NCI-H187 treated with DMSO at 0.1 percent for 48 hours (cell line): Measurements from ENCODE around the gene TAF4.
"Not testable (repeated sequence)": the region's sequence is repeated elsewhere in the genome, so short reads cannot be mapped to it uniquely, and the experiment has no call there.

Experiments
- DNase-seq: peaks from one replicate; lab custom pipeline; 2025; lab: John Stamatoyannopoulos, UW

The TAF4 gene

DNA sequence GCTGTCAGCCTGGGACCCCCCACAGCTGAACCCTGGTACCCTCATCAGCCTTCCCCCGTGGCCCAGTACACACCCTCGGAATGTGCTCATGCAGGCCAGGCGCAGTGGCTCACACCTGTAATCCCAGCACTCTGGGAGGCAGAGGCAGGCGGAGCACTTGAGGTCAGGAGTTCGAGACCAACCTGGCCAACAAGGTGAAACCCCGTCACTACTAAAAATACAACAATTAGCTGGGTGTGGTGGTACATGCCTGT lies 9.9 kb downstream of the TAF4 start:
- DNase-seq: not testable (repeated sequence)

DNA sequence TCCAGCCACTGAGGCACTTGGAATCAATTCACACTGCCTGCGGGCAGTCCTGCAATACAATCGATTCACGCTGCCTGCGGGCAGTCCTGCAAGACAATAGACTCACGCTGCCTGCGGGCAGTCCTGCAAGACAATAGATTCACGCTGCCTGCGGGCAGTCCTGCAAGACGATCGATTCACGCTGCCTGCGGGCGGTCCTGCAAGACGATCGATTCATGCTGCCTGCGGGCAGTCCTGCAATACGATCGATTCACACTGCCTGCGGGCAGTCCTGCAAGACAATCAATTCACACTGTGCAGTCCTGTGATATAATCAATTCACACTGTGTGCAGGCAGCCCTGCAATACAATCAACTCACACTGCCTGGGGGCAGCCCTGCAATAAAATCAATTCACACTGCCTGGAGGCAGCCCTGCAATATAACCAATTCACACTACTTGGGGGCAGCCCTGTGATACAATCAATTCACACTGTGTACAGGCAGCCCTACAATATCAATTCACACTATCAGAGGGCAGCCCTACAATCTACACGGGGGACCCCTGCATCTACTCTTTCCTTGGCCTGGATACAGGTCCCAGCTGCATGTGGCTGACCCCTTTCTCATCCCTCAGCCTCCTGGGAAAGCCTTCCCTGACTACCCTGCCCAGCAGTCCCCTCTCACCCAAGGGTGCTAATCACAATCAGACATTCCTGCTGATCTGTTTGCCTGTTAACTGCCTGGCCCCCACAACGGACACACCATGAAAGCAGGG lies 10.4 kb downstream of the TAF4 start:
- DNase-seq: no peak

DNA sequence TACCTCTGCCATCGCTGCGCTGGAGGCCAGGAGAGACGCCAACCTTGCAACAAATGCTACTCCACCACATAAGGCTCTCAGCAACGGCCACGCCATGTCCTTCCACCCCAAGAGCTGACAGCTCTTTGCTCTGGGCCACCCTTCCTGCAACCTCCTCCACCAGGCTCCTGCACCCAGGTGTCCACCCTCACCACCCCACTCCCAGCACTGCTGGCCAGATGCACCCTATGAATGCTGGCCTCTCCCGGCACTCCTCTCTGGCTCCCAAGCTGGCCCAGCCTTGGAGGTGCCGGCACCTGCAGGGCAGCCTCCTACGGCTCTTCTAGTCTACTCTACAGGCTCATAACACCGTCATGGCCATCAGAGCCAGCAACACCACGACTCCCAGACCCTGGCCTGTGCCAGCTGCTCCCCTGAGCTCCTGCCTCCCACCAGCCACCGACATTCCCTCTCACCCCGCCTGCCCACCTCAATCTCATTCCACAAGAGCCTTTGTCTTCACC lies 11.2 kb downstream of the TAF4 start:
- no peak for DNase-seq

DNA sequence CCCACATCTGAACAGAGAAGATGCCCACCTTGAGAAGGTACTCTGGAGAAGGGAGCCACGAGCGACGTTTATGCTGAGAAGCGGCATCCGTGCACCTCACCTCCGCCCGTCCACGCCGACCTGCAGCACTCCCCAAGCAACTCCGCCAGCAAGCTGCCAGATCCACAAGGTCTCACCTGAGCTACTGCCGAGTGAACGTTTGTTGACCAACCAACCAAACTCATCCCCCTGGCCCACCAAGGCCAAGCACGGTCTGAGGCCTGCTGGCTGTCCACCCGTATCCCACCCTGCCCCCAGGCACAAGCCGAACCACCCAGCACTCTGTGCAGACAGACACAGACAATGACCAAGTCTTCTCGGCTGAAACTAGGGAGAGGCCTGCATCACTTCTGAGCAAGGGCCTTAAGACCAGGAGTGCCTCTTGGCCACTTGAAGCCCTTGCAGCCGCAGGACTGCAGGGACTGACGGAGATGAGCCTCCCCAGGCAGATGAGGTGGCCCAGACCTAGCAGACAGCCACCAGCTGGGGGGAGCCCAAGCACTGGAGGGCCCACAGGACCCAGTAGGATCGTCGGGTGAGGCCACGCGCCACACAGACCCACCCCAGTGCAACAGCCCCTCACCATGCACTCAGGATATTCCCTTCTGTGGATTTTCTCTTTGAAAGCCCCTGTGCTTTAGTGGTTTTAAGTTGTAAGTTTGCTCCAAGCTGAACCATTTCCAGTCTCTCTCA lies 12.1 kb downstream of the TAF4 start:
- no peak for DNase-seq

DNA sequence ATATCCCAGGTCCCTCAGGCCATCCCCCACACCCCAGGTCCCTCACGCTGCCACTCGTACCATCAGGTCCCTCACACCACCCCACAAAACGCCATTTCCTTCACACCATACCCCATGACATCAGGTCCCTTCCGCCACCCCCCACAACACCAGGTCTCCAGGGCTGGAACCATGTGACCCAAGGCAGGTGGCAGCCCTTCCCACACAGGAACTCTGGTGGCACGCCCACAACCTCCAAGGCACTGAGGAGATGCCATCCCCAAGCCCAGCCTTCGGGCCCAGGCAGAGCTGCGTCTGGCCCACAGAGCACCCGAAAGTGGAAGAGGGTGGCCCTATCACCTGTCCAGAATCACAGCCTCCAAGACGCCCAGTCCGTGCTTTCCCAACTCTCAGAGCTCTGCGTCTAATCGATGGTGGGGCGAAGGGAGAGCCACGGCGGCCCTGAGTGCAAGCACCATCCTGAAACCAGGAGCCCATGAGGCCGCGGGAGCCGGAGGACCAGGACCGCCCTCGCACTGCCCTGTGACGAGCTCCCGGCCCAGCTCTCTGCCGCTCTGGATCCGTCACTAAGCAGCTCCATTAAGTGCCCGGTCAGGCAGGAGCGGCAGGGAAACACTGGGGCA lies 12.7 kb downstream of the TAF4 start:
- DNase-seq: no peak

DNA sequence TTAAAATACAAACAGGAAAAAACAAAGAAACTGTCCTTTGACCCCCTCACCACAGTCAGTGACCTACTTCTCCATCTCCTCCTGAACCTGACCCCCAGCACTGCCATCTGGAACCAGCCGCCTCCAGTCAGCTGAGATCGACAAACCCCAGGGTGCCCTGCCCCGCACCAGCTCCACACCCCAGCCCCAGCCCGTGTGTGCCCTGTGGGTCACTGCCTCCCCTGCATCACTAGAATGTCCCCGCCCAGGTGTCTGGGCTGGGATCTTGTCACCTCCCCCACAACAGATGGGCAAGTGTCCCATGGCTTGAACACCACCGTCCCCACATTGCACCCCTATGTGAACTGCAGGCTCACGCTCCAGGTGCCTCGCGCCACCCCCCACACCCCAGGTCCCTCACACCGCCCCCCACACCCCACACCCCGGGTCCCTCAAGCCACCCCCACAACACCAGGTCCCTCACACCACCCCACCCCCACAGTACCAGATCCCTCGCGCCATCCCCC lies 13.3 kb downstream of the TAF4 start:
- DNase-seq: no peak

DNA sequence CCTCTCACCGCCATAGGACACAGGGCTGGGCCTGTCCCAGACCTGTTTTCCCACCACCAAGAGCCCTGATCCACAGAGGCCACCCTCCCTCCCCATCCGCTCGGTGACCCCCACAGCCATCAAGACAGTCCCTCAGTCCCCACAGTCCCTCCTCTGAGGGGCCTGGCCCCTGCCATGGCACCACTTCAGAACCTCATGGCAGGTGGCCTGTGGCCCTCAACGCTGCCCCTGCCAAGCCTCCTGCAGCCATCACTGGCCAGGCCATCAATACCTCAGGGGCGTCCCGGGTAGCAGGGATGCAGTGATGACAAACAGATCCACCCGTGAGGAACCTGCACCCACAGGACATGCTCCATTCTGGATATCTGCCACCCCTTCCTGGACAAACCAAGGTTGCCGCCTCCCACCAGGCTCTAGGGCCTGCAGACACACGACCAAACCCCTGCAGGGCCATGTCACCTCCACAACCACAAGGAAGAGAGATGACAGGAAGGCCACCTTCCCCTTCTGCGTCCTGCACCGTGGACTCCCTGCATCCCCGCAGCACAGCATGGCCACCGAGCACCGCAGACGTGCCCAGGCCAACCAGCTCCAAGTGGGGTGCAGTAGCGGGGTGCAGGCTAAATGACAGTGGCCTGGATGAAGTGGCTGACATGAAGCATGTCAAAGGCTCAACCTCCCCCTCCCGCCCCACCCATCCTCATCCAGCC lies 14.0 kb downstream of the TAF4 start:
- no peak for DNase-seq

DNA sequence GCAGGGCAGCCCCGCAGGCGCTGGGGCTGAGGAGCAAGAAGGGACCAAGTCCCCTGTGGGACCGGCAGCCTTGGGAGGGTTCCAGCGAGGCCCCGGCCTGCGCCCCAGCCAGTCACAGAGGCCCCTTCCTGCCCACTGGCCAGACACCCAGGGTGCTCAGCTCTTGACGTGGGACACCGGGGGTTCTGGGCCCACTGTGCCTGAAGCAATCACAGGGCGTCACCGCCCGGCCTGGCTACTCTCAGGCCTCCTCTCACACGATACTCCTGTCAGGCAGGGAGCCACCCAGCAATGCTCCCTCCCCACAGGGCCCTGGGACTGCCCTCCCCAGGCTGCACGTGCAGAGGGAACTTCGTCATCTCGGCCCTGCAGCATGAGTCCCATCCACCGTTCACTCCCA lies 14.5 kb downstream of the TAF4 start:
- no peak for DNase-seq

DNA sequence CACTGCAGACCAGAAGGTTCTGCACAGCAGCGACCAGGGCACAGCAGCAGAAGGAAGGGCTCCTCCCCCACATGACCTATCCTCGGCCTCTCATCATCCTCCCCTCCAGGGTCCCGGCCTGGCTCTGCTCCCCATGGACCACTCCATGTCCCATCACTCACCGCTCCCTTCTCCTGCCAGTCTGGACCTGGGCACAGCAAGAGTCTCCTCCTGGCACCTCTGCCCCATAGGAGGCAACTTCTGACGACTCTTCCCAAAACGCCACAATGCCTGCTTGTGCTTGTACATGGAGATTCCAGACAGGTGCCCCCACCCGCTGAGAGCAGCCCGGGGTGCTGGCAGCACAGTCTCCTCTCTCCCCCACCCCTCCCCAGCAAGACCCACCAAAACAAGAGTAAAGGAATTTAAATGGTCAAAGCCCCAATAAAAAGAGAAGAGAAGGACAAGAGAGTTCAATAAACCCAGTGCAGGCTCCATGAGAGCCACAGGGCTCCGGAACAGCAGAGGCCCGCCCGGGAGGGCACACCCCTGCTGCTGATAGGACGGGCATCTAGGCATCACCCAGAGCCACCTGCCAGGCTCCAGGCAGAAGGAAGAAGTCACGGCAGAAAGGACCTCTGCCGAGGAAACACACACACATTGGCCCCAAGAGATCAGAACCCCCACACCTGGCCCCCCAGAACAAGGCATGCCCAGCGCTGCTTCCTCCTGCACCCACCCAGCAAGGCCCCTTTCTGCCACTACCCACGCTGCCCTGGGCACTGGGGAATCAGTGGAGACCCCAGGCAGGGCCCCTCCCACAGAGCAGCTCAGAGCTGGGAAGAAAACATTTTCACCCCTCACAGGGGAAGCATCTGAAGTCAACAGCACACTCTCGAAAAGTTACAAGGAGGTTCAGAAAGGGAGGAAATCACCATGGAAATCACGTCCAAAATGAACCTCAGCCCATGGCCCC lies 15.2 kb downstream of the TAF4 start:
- no peak for DNase-seq

DNA sequence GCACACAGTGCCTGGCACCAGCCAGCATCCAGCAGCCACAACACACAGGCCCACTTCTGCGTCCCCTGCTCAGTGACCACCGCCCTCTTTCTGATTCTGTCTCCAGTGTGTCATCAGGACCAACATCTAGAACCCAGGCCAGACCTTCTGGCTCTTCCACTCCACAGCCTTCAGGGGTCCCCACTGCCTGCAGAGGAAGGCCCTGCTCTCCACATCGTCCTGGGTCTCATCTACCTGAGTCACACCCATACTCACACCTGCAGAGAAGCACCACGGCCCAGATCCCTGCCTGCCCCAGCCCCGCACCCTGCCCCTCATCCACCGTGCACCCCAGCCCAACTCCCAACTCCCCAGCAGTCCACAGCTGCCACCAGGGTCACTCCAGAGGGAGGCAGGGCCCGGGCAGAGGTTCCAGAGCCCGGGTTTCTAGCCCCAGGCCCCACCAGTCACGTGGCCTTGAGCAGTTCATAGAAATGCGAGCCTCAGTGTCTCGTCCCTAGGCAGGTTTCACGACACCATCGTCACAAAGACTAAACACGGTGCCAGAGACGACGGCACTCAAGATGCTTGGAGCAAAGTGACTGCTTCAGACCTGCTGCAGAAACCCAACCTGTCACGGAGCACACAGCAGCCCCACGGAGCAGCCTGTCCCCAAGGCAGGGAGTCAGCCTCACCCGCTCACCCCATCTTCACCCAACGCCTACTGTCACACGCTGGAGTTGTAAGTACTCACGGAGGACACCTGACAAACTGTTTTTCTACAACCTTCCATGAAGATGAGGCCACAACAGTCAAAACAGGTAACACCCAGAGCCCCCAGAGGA lies 16.1 kb downstream of the TAF4 start:
- no peak for DNase-seq

DNA sequence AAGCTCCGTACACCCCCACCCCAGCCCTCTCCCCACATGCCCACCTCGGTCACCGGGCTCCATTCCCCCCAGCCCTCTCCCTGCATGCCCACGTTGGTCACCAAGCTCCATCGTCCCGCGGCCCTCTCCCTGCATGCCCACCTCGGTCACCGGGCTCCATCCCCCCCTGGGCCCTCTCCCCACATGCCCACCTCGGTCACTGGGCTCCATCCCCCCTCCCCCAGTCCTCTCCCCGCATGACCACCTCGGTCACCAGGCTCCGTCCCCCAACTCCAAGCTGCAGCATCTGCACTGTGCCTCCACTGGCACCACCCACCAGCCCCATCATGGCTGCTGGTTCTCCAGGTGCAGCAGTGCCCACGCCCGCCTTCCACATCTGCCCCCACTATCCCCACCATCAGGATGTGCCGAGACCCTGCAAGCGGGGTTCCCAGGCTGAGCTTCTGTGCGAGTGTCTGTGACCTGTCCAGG lies 16.8 kb downstream of the TAF4 start:
- no peak for DNase-seq

DNA sequence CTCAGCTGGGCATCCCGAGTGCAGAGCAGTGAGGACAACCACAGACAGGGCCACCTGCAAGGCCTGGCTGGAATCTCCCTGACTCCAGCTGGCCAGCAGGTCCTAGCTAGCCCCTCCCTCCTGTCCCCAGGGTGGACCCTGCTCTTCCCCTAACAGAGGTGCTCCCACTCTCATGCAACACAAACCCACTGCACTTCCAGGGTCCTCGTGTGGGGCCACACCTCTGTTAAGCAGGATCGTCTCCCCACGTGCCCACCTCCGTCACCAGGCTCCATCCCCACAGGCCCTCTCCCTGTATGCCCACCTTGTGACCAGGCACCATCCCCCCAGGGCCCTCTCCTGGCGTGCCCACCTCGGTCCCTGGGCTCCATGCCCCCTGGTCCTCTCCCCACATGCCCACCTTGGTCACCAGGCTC lies 17.3 kb downstream of the TAF4 start:
- no peak for DNase-seq

DNA sequence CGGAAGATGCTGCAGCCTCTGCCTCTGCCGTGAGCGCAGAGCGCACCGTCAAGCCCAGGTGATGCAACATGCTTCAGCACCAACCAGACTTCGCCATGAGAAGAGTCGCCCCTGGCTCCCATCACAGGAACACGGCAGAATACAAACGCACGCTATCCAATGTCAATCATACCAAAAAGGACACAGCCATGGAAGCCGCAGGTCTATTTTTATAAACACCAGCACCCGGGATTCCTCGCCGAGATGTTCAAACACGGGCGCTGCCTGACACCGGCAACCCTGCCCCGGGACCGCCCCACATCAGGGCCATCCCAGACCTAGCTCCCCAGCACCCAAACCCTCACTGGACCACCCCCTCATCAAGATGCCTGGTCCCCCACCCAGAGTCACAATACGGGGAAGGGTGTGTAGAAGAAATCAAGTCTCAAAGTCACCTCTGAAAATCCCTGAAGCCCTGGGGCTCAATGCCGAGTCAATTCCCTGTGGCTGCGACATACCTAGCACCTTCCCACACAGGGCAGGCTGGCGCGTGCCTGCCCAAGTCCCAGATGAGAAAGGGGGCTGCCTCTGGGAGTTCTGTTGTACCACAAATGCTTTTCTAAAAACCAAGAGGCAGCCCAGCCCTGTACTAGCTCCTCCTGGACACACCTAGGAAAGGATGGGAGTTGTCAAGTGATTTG lies 17.9 kb downstream of the TAF4 start:
- DNase-seq: no peak

DNA sequence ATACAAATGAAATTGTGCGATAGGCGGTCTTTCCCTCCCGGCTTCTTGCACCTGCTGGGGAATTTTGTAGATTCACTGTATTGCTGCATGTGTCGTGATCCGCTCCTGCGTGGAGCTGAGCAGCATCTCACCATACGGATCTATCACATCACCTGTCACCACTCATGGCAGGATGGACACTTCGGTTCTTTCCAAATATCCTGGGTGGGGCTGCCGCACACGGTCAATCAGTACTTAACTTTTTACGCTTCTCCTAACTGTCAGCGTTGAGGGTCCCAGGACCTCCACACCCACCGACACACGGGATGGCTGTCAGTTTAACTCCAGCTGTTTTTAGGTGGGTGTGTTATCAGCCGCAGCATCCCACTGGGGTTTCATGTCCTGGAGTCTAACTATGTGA lies 19.2 kb downstream of the TAF4 start:
- no peak for DNase-seq

DNA sequence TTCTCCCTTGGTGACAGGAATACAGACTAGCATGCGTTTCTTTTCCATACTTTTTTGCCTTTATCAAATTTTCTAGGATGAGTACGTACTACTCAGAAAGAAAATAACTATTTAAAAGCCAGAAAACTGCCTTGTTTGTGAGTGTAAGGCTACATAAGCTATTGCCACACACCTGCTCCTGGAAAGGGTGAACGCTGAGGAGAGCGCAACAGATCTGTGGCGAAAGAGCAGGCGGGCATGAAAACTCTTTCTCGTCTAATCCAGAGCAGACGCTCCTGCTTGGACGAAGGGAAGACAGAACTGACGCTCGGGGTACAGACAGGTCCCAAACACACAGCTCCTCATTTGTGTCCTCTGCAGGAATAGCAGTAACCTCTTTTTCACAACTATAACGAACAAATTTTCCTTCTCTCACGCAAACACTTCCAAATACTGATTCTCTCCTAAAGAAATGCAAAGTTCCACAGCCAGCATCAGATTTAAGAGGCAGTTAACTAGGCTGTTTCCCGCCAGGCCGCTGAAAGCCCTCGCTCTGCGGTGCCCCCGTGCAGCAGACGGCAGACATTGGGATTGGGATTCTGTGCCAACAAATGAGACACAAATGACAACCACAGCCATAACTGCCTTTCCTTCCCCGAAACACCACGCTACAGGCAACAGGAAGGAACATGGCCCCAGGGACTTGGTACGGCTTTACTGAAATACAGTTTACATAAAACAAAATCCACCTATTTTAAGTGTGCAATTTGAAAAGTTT lies 20.0 kb downstream of the TAF4 start:
- DNase-seq: no peak

DNA sequence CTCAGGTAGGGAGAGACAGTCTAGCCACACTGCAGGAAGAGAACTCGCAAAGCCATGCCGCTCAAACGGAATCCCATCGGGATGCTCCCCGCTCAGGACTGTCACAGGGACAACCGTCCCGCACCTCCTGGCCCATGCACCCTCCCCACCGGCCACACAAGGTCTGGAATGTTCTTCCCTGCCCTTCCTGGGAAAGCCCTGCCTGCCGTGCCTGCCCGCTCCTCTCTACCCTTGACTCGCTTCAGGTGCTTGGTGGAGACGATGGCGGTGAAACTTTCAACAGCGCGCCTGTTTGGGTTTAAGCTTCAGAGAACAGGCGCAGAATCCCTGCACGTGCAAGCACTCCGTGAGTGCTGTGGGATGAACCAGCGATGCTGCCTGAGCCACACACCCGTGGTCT lies 20.6 kb downstream of the TAF4 start:
- no peak for DNase-seq

DNA sequence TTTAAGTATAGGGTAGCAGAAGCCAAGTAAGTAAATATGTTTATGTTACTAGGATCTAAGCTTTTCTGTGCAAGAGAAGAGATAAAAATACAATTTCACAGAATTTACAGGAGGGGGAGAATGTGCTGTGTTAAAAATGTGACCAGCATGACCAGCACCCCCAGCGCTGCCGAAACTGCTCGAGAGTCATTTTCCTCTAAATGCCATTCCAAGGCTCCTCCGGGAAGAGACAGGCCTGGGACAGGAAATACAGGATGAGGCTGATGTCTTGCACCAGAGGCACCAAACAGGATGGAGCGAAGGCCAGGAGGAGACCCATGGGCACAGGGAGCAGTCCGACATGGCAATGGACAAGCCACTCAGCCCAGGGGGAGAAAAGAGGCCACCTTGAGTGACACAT lies 21.1 kb downstream of the TAF4 start:
- no peak for DNase-seq

DNA sequence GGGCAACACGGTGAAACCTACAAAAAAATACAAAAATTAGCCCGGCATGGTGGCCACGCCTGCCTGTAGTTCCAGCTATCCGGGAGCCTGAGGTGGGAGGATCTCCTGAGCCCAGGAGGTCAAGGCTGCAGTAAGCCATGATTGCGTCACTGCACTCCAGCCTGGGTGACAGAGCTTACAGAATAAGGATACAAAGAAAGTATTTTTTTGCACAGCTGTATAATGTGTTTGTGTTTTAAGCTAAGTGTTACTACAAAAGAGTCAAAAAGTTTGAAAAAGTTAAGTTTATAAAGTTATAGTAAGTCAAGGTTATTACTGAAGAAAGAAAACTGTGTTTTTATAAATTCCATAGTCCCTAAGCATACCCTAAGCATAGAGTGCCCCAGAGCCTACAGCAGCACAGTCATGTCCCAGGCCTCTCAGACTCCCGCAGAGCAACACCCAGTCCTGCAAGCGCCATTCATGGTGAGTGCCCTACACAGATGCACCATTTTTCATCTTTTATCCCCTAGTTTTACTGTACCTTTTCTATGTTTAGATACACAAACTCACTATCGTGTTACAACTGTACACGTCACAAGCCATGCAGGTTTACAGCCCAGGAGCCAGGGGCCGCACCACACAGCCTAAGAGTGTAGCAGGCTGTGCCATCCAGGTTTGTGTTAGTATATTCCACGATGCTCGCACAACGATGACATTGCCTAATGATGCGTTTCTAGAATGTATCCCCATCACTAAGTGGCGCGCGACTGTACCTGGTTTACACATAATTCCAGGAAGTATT lies 22.4 kb downstream of the TAF4 start:
- DNase-seq: no peak
